HG03460 (cell line): ENCODE data around the gene HOXA9.

Experiments used
- ATAC-seq: cut with Tn5 transposase; IDR thresholded peaks from one replicate; pipeline ENCODE4 v1.9.1; 2021; ENCODE audit not compliant: unreplicated experiment

Gene HOXA9

DNA sequence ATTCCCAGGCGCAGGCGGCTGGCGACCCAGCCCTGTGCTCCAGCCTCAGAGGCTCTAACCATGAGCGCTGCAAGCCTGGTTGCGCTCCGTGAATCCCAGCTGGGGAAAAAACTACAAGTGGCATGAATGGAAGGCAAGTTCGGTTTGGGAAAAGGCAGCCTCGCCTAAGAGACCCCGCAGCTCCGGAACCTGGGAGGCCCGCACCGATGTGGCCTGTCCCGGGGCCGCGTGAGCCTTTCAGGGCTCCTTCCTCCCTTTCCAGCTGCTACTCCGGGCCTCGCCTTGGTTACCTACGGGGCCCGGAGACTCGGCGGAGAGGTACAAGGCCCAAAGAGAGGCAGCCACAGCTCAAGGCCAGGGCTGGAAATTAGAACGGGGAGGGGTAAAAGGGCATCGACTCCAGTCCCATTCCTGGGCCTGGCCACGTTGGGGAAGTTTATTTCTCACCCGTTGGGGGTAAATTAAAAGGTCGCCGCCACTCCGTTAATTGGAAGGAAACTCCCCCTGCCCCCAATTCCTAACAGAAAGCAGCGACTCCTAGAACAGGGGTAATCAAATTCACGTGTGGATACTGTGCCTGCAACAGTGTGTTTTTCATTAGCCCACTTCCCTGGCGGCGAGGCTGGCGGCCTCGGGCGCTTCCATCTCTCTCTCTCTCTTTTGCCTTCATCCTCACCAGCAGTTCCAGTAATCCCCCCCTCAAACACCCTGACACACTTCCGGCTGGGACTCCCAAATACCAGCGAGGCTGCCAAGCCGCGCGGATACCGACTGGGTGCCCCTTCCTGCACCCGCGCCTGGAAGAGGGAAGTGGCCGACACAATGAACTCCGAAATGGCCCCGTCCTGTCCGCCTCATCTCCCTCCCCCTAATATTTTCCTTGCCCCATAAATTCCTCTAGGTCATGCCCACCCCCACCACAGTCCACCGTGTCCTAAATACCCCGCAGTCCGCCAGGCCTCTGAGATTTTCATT, 1.5 kb upstream of the HOXA9 start:
- ATAC-seq: no peak

DNA sequence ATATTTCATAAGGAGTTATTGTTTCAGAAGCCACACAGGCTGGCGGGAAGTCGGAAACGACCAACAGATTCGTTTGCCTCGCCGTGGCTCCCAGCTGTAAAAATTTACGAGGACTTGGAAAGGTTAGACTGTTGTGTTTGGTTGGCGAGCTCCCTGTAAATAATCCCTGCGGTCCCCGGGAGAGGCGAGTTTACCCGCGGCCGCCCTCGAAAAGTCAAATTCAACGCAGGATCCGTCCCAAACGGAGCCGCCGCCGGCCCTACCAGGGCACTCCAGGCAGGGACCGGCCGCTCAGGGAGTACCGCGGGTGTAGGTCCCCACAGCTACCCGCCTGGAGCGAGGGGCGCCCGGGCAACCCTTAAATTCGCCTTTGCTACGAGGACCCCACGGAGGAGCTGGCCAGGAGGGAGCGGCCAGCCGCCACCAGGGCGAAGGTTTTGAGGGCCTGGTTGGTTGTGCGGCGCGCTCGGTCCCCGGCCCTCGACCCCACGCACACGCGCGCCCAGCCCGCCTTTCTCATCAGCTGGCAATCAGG, 726 bp upstream of the HOXA9 start:
- ATAC-seq: no peak

- no peak for ATAC-seq
Observed at GRCh38 chr7:27164367-27165088, 809 bp downstream of the HOXA9 start.

GRCh38 chr7:27164045-27164366, 1.3 kb downstream of the HOXA9 start:
- ATAC-seq: no peak

- ATAC-seq: no peak
Observed at GRCh38 chr7:27163288-27164044, 1.9 kb downstream of the HOXA9 start.

GRCh38 chr7:27162561-27163287, 2.6 kb downstream of the HOXA9 start:
- ATAC-seq: no peak

DNA sequence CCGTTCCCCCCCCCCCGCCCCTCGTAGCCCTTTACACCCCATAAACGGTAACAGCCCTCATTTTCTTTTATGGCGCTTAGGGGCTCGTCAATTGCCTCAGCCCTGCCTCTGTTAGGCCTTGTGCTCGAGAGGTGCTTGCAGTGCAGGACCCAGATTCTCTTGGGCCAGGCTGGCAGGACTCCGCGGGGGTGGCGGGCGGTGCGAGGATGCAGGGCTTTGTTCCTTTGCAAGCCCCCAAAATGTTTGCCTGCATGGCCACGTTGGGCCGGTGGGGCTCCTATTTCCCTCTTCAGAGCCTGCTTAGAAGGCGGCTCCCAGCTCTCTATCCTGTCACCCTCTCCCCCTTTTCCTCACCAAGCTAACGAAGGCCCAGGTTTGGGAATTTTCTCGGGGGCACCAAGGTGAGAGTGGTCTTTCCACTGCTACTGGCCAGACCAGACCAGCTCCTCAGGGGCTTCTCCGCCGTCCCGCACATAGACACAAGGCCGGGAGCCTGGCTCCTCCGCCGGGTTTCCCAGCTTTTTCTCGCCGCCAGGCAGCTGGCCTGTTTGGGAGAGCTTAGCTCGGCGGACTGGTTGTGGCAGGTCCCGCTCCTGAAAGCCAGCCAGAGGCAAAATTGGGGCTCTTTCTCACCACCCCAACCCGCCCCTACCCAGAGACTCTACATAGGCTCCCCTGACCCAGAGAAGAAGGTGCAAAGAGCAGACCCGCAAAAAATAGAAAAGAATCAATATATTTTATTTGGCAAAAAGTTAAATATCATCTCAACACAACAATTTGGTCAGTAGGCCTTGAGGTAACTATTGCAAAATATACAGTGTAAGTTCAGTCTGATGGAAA, 3.4 kb downstream of the HOXA9 start:
- ATAC-seq: no peak

DNA sequence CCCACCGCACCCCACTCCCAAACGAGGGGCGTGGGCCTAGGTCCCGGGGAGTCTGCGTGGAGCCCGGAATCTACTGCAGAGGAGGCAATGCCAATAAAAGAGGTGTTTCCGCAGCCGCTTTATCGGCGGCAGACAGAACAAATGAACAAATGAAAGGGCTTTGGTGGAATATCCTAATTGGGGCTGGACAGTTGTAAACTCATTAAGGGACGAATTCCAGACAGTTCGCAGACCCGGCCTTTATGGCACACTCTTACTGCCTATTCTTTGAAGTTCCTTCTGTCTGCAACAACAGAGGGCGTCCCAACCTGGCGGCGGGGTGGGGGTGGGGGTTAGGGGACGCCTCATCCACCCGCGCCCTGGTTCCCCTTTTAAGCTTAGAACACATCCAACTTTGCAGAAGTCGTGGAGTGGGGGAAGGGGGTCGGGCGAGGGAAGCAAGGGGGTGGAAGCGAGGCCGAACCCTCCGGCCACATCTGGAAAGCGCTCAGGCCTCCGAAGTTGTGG, 4.1 kb downstream of the HOXA9 start:
- no peak for ATAC-seq

GRCh38 chr7:27160546-27161213, 4.7 kb downstream of the HOXA9 start:
- ATAC-seq: no peak

DNA sequence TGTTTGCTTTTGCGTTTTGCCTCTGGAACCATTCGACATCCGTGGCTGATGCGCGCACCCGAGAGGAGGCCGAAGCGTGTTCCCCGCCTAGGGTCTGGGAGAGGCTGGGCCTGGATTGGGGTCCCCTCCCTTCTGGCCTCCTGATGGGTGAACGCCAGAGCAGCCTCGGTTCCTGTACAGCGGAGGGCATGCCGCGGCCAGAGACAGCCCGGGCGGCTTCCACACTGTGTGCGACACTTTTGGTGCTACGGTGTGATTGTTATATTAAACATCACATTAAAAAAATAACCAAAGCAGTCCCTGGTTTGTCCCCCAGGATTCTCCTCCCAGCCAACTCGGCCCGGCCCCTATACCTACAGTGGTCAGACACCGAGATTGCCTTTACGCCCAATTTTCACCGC, 5.2 kb downstream of the HOXA9 start:
- ATAC-seq: no peak

GRCh38 chr7:27159266-27160144, 5.8 kb downstream of the HOXA9 start:
- no peak for ATAC-seq

DNA sequence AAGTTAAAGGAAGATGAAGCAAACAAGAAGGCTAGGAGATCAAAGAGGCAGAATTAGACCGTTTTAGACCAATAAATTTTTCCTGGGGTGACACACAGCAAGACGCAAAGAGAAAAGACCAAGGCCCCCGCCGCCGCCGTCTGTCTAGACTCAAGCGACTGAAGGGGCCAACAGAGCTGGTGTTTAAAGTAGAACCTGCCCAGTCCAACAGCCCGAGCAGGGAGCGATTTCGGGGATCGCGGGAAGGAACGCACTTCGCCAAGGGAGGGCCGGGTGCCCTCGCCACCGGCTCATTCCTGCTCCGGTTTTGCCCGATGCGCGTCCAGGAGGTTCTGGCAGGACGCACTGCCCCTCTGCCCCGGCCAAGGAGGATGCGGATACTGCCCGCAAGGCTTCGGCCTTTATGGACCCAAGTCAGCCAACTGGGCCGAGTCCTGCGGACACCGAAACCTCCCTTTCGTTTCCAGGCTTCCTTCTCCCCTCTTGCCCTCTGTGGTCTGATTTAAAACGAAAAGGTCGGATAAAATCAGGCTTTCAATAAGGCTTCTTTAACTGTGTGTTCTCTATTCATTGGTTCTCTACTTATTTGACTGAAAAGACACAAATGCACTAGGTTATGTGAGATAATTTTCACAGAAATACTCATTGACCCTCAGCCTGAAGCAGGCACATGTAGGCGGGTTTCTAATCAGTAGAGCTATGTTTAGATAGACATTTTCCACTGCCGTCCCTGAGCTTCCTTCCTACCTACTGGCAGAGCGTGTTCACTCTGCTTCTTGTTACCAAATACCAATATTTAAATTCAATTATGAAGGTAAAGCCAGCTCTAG, 6.7 kb downstream of the HOXA9 start:
- ATAC-seq: no peak

DNA sequence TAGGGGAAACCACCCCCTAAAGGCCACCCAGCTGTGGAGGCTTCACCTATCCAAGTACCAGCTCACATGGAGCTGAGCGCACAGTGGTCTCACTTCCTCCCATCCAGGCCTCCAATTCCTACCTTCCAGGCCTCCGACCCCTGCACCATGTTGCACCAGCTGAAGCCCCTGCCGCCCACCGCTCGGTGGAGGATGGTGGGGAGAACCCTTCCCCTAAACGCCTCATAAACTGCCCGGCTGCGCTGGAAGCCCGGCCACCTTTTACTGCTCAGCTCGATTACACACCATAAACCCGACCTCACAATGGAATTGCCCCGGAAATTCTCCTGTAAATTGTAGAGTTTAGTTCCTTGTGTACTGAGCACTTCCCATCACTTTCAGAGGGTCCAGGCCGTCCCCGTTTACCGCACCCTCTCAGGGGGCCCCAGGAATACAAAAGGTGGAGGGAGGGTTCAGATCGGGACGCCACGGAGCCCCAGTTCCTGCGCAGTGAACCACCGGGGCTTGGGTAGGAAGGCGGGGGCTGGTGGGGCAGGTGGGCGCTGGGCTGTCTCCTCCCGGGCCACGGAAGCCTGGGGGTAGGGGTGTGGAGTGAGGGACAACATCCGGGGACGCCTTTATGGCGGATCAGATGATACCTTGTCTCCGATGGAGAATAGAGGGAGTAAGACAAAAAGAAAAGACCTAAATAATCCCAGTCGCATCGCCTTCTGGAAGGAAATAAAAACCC, 7.5 kb downstream of the HOXA9 start:
- no peak for ATAC-seq

GRCh38 chr7:27156916-27157701, 8.2 kb downstream of the HOXA9 start:
- no peak for ATAC-seq

DNA sequence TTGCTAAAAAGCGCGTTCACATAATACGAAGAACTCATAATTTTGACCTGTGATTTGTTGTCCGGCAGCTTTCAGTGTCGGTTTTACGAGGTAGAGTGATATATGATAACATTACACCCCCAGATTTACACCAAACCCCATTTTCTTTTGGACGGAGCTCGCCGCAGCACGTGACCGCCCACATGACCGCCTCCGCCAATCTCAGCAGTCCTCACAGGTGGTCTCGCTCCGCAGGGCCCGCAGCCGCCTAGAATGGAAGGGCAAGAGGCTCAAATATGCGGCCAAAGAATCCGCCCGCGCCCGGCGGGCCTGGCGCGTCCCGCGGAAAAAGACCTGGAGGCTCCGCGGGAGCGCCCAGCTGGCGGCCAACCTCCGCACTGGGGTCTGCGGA, 8.8 kb downstream of the HOXA9 start, which contains the start of gene HOXA7:
TSS of gene HOXA7 (minus strand) at position 168 of the 391 bp plus-strand sequence. CDS start at position 38, 130 bp downstream.
- no peak for ATAC-seq
